Cardiac muscle cell (in vitro differentiated cells and primary cell): Measurements from ENCODE around the gene CFAP99. TPM values are rescaled to one million over a fixed set of nuclear protein-coding genes. Genes with fewer than 3 reads are reported as not detected.

Source experiments
- DNase-seq, 2 donors: peaks; one replicate each; pipeline versions ENCODE4 v3.0.0 to v3.0.0-alpha.2; 2010 to 2017; ENCODE audit warnings: low read depth in 1 of 2, low spot score in 1 of 2
- H3K27ac ChIP-seq: fragments of 200-600 bp; sonication (generic); 2 replicates; pipeline ENCODE4 v1.5.1; 2016
- H3K27me3 ChIP-seq: fragments of 200-600 bp; sonication (generic); 2 replicates; pipeline ENCODE4 v1.6.0; 2016; ENCODE audit warnings: control low read depth
- H3K36me3 ChIP-seq: fragments of 200-600 bp; sonication (generic); 2 replicates; pipeline ENCODE4 v1.5.1; 2016; ENCODE audit warnings: control low read depth
- H3K4me1 ChIP-seq: fragments of 200-600 bp; sonication (generic); 2 replicates; pipeline ENCODE4 v1.8.1; 2017; ENCODE audit warnings: low read depth, mild to moderate bottlenecking, mixed run types
- H3K4me3 ChIP-seq: fragments of 200-600 bp; sonication (generic); 2 replicates; pipeline ENCODE4 v1.5.1; 2016; ENCODE audit warnings: mild to moderate bottlenecking
- H3K9me3 ChIP-seq: fragments of 200-600 bp; sonication (generic); 2 replicates; pipeline ENCODE4 v1.5.1; 2017; ENCODE audit warnings: low read depth, mild to moderate bottlenecking, control low read depth
- polyA plus RNA-seq: library from polyadenylated mRNA; unstranded; fragments of >200 nt; fragmentation: Nextera tagmentation; extraction: Ambion mirVana; gene quantifications from 2 replicates; pipeline ENCODE4 v1.2.1, GENCODE V29; 2016
- total RNA-seq: library from RNA; depleted of rRNA; stranded (reverse); fragments of >200 nt; gene quantifications from 2 replicates; pipeline ENCODE4 v1.2.3, GENCODE V29; 2016
- TF ChIP-seq, protein P1 (sequence below): IDR thresholded peaks from 2 replicates; pipeline ENCODE4 v1.5.1; 2012; ENCODE audit warnings: low read depth, mild to moderate bottlenecking, low read length

CFAP99 gene
- total and polyA plus RNA-seq, 2 experiments from 2014 or later = 0.10 TPM; not detected in 1

GRCh38 chr4:2419814-2420213 lies 1.1 kb downstream of the CFAP99 start:
- peaks cover 81% of the 10 kb centered on the region for H3K27me3 ChIP-seq
- no peak for DNase-seq
- no peaks in the 10 kb centered on the region for H3K9me3 ChIP-seq
- H3K4me3 ChIP-seq = no peak overlapping the region
- H3K36me3 ChIP-seq = no peaks in the 10 kb centered on the region
- H3K4me1 ChIP-seq = peaks cover 4% of the 10 kb centered on the region
- TF ChIP-seq, protein P1, sequence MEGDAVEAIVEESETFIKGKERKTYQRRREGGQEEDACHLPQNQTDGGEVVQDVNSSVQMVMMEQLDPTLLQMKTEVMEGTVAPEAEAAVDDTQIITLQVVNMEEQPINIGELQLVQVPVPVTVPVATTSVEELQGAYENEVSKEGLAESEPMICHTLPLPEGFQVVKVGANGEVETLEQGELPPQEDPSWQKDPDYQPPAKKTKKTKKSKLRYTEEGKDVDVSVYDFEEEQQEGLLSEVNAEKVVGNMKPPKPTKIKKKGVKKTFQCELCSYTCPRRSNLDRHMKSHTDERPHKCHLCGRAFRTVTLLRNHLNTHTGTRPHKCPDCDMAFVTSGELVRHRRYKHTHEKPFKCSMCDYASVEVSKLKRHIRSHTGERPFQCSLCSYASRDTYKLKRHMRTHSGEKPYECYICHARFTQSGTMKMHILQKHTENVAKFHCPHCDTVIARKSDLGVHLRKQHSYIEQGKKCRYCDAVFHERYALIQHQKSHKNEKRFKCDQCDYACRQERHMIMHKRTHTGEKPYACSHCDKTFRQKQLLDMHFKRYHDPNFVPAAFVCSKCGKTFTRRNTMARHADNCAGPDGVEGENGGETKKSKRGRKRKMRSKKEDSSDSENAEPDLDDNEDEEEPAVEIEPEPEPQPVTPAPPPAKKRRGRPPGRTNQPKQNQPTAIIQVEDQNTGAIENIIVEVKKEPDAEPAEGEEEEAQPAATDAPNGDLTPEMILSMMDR = no peak
- H3K27ac ChIP-seq = no peak overlapping the region

DNA sequence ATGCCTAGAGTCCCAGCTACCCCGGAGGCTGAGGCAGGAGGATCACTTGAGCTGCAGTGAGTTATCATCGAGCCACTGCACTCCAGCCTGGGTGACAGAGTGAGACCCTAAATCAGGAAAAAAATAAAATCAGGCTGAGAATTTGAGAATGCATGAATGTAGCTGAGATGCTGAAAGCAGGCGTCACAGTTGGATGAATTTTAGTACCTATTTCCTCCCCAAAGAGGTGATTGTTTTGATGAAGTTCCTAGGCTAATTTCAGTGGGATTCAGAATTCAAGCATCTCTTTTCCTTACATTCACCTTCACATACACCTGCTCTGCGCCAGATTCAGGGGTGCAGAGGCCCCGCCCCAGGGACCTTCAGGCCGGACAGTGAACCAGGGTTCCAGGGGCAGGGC lies 3.2 kb downstream of the CFAP99 start:
- Histone ChIP-seq H3K9me3 (no peaks in the 10 kb centered on the region), H3K4me3 (no peak overlapping the region), H3K4me1 (peaks cover 4% of the 10 kb centered on the region), H3K27ac (no peak overlapping the region), H3K27me3 (peaks cover 60% of the 10 kb centered on the region), H3K36me3 (no peaks in the 10 kb centered on the region)
- DNase-seq = no peak
- TF ChIP-seq, protein P1 = no peak

- Histone ChIP-seq H3K9me3 (no peaks in the 10 kb centered on the region), H3K27me3 (peaks cover 48% of the 10 kb centered on the region), H3K4me3 (no peak overlapping the region), H3K36me3 (no peaks in the 10 kb centered on the region), H3K4me1 (peaks cover 4% of the 10 kb centered on the region), H3K27ac (no peak overlapping the region)
- TF ChIP-seq, protein P1 = no peak
- DNase-seq = no peak
These were observed 4.3 kb downstream of the CFAP99 start for GRCh38 chr4:2423066-2423465.

- Histone ChIP-seq H3K9me3 (no peaks in the 10 kb centered on the region), H3K4me3 (no peak overlapping the region), H3K36me3 (no peaks in the 10 kb centered on the region), H3K27ac (no peak overlapping the region), H3K27me3 (peaks cover 45% of the 10 kb centered on the region), H3K4me1 (peaks cover 4% of the 10 kb centered on the region)
- TF ChIP-seq, protein P1 = no peak
- DNase-seq = no peak
These were observed 4.9 kb downstream of the CFAP99 start for GRCh38 chr4:2423695-2424094.

DNA sequence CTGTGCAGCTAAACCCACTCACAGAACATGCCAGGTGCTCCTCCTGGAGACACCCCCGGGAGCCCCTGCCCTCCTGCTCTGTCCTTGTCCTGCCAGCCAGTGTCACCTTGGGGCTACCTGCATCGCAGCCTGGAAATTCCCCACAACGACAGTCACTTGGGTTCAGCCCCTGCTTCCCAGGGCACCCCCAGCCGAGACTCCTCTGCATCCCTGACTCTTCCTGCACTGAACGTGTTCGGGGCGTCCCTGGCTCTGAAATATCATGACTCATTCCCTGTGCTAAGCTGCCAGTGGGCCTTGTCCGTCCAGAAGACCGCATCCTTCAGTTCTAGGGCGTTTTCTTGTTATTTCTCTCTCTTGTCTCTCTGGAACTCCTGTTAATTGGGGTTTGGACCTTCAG lies 5.8 kb downstream of the CFAP99 start:
- TF ChIP-seq, protein P1 = no peak
- Histone ChIP-seq H3K36me3 (no peaks in the 10 kb centered on the region), H3K4me3 (no peak overlapping the region), H3K27me3 (peaks cover 37% of the 10 kb centered on the region), H3K9me3 (no peaks in the 10 kb centered on the region), H3K27ac (no peak overlapping the region), H3K4me1 (no peaks in the 10 kb centered on the region)
- DNase-seq = peak in 1 of 2 donors; percentile 40
